ENCODE results near the gene ENTPD7. TPM values are rescaled to one million over a fixed set of nuclear protein-coding genes. Genes with fewer than 3 reads are reported as not detected.

ENTPD7 gene
- total RNA-seq, 1 experiment from 2014 or later = 4.9 TPM

- H3K9ac ChIP-seq (ENCODE audit: low read length) = no peak overlapping the region
- H4K20me1 ChIP-seq (ENCODE audit: insufficient read depth, low read depth, low read length) = no peaks in the 10 kb centered on the region
- no peaks in the 10 kb centered on the region for H3K9me2 ChIP-seq (replicated peaks; ENCODE audit: insufficient read depth, low read length)
- H2AFZ ChIP-seq (ENCODE audit: low read length) = no peak overlapping the region
- no peaks in the 10 kb centered on the region for H3K79me2 ChIP-seq (ENCODE audit: low read length)
- peaks cover 10% of the 10 kb centered on the region for H3K4me1 ChIP-seq (ENCODE audit: low read length)
- DNase-seq = no peak
- no peak overlapping the region for H3K27ac ChIP-seq (ENCODE audit: low read length)
- H3K36me3 ChIP-seq (ENCODE audit: insufficient read depth, low read length) = no peaks in the 10 kb centered on the region; the same call in 1 of the 2 replicates
- H3K4me2 ChIP-seq (ENCODE audit: low read depth, low read length, poor library complexity, severe bottlenecking) = no peak overlapping the region
- no peaks in the 10 kb centered on the region for H3K27me3 ChIP-seq (ENCODE audit: low read length)
- no peaks in the 10 kb centered on the region for H3K9me3 ChIP-seq (ENCODE audit: low read length)
- H3K4me3 ChIP-seq (ENCODE audit: low read length) = no peak overlapping the region
Measured at GRCh38 chr10:99682032-99682431, 22.7 kb downstream of the ENTPD7 start.

GRCh38 chr10:99682752-99683151 is 23.4 kb downstream of the ENTPD7 start:
- Histone ChIP-seq H3K9me2 (replicated peaks; ENCODE audit: insufficient read depth, low read length) (no peaks in the 10 kb centered on the region), H3K4me1 (ENCODE audit: low read length) (peaks cover 10% of the 10 kb centered on the region), H3K9me3 (ENCODE audit: low read length) (no peaks in the 10 kb centered on the region), H3K79me2 (ENCODE audit: low read length) (no peaks in the 10 kb centered on the region), H3K27ac (ENCODE audit: low read length) (no peak overlapping the region), H3K9ac (ENCODE audit: low read length) (no peak overlapping the region), H3K36me3 (ENCODE audit: insufficient read depth, low read length) (no peaks in the 10 kb centered on the region; the same call in 1 of the 2 replicates), H3K27me3 (ENCODE audit: low read length) (no peaks in the 10 kb centered on the region), H4K20me1 (ENCODE audit: insufficient read depth, low read depth, low read length) (no peaks in the 10 kb centered on the region), H3K4me2 (ENCODE audit: low read depth, low read length, poor library complexity, severe bottlenecking) (no peak overlapping the region), H2AFZ (ENCODE audit: low read length) (no peak overlapping the region), H3K4me3 (ENCODE audit: low read length) (no peak overlapping the region)
- DNase-seq = peak; percentile 56

GRCh38 chr10:99685597-99685967 is 26.3 kb downstream of the ENTPD7 start:
- H3K27ac ChIP-seq (ENCODE audit: low read length) = no peak overlapping the region
- H3K9me2 ChIP-seq (replicated peaks; ENCODE audit: insufficient read depth, low read length) = no peaks in the 10 kb centered on the region
- no peaks in the 10 kb centered on the region for H3K9me3 ChIP-seq (ENCODE audit: low read length)
- H3K4me3 ChIP-seq (ENCODE audit: low read length) = no peak overlapping the region
- no peak overlapping the region for H3K9ac ChIP-seq (ENCODE audit: low read length)
- peak; percentile 64 for DNase-seq
- peak overlapping the region; percentile 9; the same call in 1 of the 2 replicates for H2AFZ ChIP-seq (ENCODE audit: low read length)
- no peak overlapping the region for H3K4me2 ChIP-seq (ENCODE audit: low read depth, low read length, poor library complexity, severe bottlenecking)
- H3K36me3 ChIP-seq (ENCODE audit: insufficient read depth, low read length) = no peaks in the 10 kb centered on the region
- no peaks in the 10 kb centered on the region for H3K27me3 ChIP-seq (ENCODE audit: low read length)
- H4K20me1 ChIP-seq (ENCODE audit: insufficient read depth, low read depth, low read length) = no peaks in the 10 kb centered on the region
- H3K4me1 ChIP-seq (ENCODE audit: low read length) = peaks cover 10% of the 10 kb centered on the region
- H3K79me2 ChIP-seq (ENCODE audit: low read length) = no peaks in the 10 kb centered on the region

- no peak overlapping the region for H3K4me3 ChIP-seq (ENCODE audit: low read length)
- no peak overlapping the region for H2AFZ ChIP-seq (ENCODE audit: low read length)
- no peaks in the 10 kb centered on the region for H4K20me1 ChIP-seq (ENCODE audit: insufficient read depth, low read depth, low read length)
- H3K9ac ChIP-seq (ENCODE audit: low read length) = no peak overlapping the region
- H3K4me2 ChIP-seq (ENCODE audit: low read depth, low read length, poor library complexity, severe bottlenecking) = no peak overlapping the region
- H3K27me3 ChIP-seq (ENCODE audit: low read length) = no peaks in the 10 kb centered on the region
- H3K4me1 ChIP-seq (ENCODE audit: low read length) = peaks cover 10% of the 10 kb centered on the region
- no peaks in the 10 kb centered on the region for H3K9me2 ChIP-seq (replicated peaks; ENCODE audit: insufficient read depth, low read length)
- no peaks in the 10 kb centered on the region for H3K9me3 ChIP-seq (ENCODE audit: low read length)
- DNase-seq = no peak
- H3K79me2 ChIP-seq (ENCODE audit: low read length) = no peaks in the 10 kb centered on the region
- no peaks in the 10 kb centered on the region for H3K36me3 ChIP-seq (ENCODE audit: insufficient read depth, low read length)
- no peak overlapping the region for H3K27ac ChIP-seq (ENCODE audit: low read length)
Measured at GRCh38 chr10:99689461-99689860, 30.2 kb downstream of the ENTPD7 start.

GRCh38 chr10:99693933-99694583 is 34.7 kb downstream of the ENTPD7 start:
- H4K20me1 ChIP-seq (ENCODE audit: insufficient read depth, low read depth, low read length) = no peaks in the 10 kb centered on the region
- no peak overlapping the region for H3K4me3 ChIP-seq (ENCODE audit: low read length)
- H2AFZ ChIP-seq (ENCODE audit: low read length) = no peak overlapping the region
- DNase-seq = no peak
- no peak overlapping the region for H3K9ac ChIP-seq (ENCODE audit: low read length)
- no peaks in the 10 kb centered on the region for H3K9me3 ChIP-seq (ENCODE audit: low read length)
- no peaks in the 10 kb centered on the region for H3K4me1 ChIP-seq (ENCODE audit: low read length)
- no peaks in the 10 kb centered on the region; the same call in 1 of the 2 replicates for H3K36me3 ChIP-seq (ENCODE audit: insufficient read depth, low read length)
- no peaks in the 10 kb centered on the region for H3K27me3 ChIP-seq (ENCODE audit: low read length)
- H3K9me2 ChIP-seq (replicated peaks; ENCODE audit: insufficient read depth, low read length) = no peaks in the 10 kb centered on the region
- no peaks in the 10 kb centered on the region for H3K79me2 ChIP-seq (ENCODE audit: low read length)
- H3K4me2 ChIP-seq (ENCODE audit: low read depth, low read length, poor library complexity, severe bottlenecking) = no peak overlapping the region
- H3K27ac ChIP-seq (ENCODE audit: low read length) = no peak overlapping the region

- Histone ChIP-seq H3K9me2 (replicated peaks; ENCODE audit: insufficient read depth, low read length) (no peaks in the 10 kb centered on the region), H3K36me3 (ENCODE audit: insufficient read depth, low read length) (no peaks in the 10 kb centered on the region; the same call in 1 of the 2 replicates), H3K9ac (ENCODE audit: low read length) (no peak overlapping the region), H3K4me2 (ENCODE audit: low read depth, low read length, poor library complexity, severe bottlenecking) (no peak overlapping the region), H3K9me3 (ENCODE audit: low read length) (no peaks in the 10 kb centered on the region), H3K27me3 (ENCODE audit: low read length) (no peaks in the 10 kb centered on the region), H3K27ac (ENCODE audit: low read length) (no peak overlapping the region), H2AFZ (ENCODE audit: low read length) (no peak overlapping the region), H3K4me3 (ENCODE audit: low read length) (no peak overlapping the region), H3K4me1 (ENCODE audit: low read length) (no peaks in the 10 kb centered on the region), H4K20me1 (ENCODE audit: insufficient read depth, low read depth, low read length) (no peaks in the 10 kb centered on the region), H3K79me2 (ENCODE audit: low read length) (no peaks in the 10 kb centered on the region)
- no peak for DNase-seq
Measured at GRCh38 chr10:99695761-99696160, 36.5 kb downstream of the ENTPD7 start.

- H2AFZ ChIP-seq (ENCODE audit: low read length) = no peak overlapping the region
- no peaks in the 10 kb centered on the region for H3K27me3 ChIP-seq (ENCODE audit: low read length)
- peak; percentile 40 for DNase-seq
- no peak overlapping the region for H3K4me2 ChIP-seq (ENCODE audit: low read depth, low read length, poor library complexity, severe bottlenecking)
- no peak overlapping the region for H3K27ac ChIP-seq (ENCODE audit: low read length)
- H3K36me3 ChIP-seq (ENCODE audit: insufficient read depth, low read length) = peaks cover 4% of the 10 kb centered on the region; the same call in 1 of the 2 replicates
- H3K4me3 ChIP-seq (ENCODE audit: low read length) = no peak overlapping the region
- no peaks in the 10 kb centered on the region for H3K4me1 ChIP-seq (ENCODE audit: low read length)
- H4K20me1 ChIP-seq (ENCODE audit: insufficient read depth, low read depth, low read length) = no peaks in the 10 kb centered on the region
- no peaks in the 10 kb centered on the region for H3K79me2 ChIP-seq (ENCODE audit: low read length)
- no peak overlapping the region for H3K9ac ChIP-seq (ENCODE audit: low read length)
- H3K9me2 ChIP-seq (replicated peaks; ENCODE audit: insufficient read depth, low read length) = no peaks in the 10 kb centered on the region
- H3K9me3 ChIP-seq (ENCODE audit: low read length) = no peaks in the 10 kb centered on the region
Measured at GRCh38 chr10:99698504-99699080, 39.3 kb downstream of the ENTPD7 start.

GRCh38 chr10:99700649-99701048 is 41.3 kb downstream of the ENTPD7 start:
- Histone ChIP-seq H3K4me1 (ENCODE audit: low read length) (no peaks in the 10 kb centered on the region), H3K9me2 (replicated peaks; ENCODE audit: insufficient read depth, low read length) (no peaks in the 10 kb centered on the region), H3K4me2 (ENCODE audit: low read depth, low read length, poor library complexity, severe bottlenecking) (no peak overlapping the region), H3K4me3 (ENCODE audit: low read length) (no peak overlapping the region), H3K36me3 (ENCODE audit: insufficient read depth, low read length) (peaks cover 4% of the 10 kb centered on the region; the same call in 1 of the 2 replicates), H3K27ac (ENCODE audit: low read length) (no peak overlapping the region), H3K9ac (ENCODE audit: low read length) (no peak overlapping the region), H4K20me1 (ENCODE audit: insufficient read depth, low read depth, low read length) (no peaks in the 10 kb centered on the region), H3K27me3 (ENCODE audit: low read length) (no peaks in the 10 kb centered on the region), H3K9me3 (ENCODE audit: low read length) (no peaks in the 10 kb centered on the region), H2AFZ (ENCODE audit: low read length) (no peak overlapping the region), H3K79me2 (ENCODE audit: low read length) (no peaks in the 10 kb centered on the region)
- peak; percentile 12 for DNase-seq
